HCT116 (cell line): Measurements from ENCODE around the gene TSPO. TPM values are rescaled to one million over a fixed set of nuclear protein-coding genes. Genes with fewer than 3 reads are reported as not detected.

Experiments
- ATAC-seq: fragments of 200-7000 bp; cut with Tn5 transposase; 2 replicates; pipeline ENCODE4 v1.9.1; 2020; ENCODE audit warnings: mild to moderate bottlenecking, moderate library complexity
- BruUV-seq: library from RNA; stranded (reverse); fragments of 400-500 nt; replicated peaks from 2 replicates; lab custom pipeline; 2021; lab: Mats Ljungman, UMichigan
- CTCF ChIA-PET: fragments of 300-600 bp; sonication (Branson Sonifier 250); formaldehyde crosslinking; loops from one replicate; lab custom pipeline; 2021; ENCODE audit warnings: antibody characterized with exemption; lab: Charles Lee
- POLR2A ChIA-PET: fragments of 300-600, 350-600 bp; sonication (Branson Sonifier 250); formaldehyde crosslinking; loops from one replicate; lab custom pipeline; 2021; ENCODE audit warnings: antibody characterized with exemption; lab: Charles Lee
- RAD21 ChIA-PET, 2 experiments: fragments of 300-600 bp; sonication (Branson Sonifier 250); formaldehyde crosslinking; loops; one replicate each; lab custom pipeline; 2023; ENCODE audit warnings: low total read pairs in 2 of 2; ENCODE audit not compliant: uncharacterized antibody in 2 of 2, unreplicated experiment in 2 of 2, low non-redundant PET in 1 of 2; lab: Charles Lee
- DNase-seq: peaks from one replicate; pipeline ENCODE4 v3.0.0-alpha.2; 2010; ENCODE audit warnings: low read depth, low spot score
- H2AFZ ChIP-seq: fragments of 200-600 bp; shearing (Covaris generic), sonication (generic); 2 replicates; pipeline ENCODE4 v1.6.1; 2017; ENCODE audit warnings: low read depth, mixed run types, mixed read lengths, antibody characterized with exemption, low read length; ENCODE audit not compliant: poor library complexity, severe bottlenecking
- H3K27ac ChIP-seq: 2 replicates; pipeline ENCODE4 v1.5.1; 2012; ENCODE audit warnings: low read depth, low read length
- H3K27me3 ChIP-seq: fragments of 200-600 bp; sonication (generic); 2 replicates; pipeline ENCODE4 v1.6.1; 2016; ENCODE audit warnings: mixed run types, low read length, mixed read lengths; ENCODE audit not compliant: insufficient read depth
- H3K36me3 ChIP-seq, 2 experiments: fragments of 200-500 bp in 1 of 2; fragments of 200-600 bp in 1 of 2; sonication (Bioruptor generic) in 1 of 2; sonication (generic) in 1 of 2; 2 replicates each; pipeline versions ENCODE4 v1.5.1 to v1.6.1; 2014 to 2016; ENCODE audit warnings: low read length in 2 of 2, inconsistent platforms in 1 of 2, mixed read lengths in 1 of 2, mixed run types in 1 of 2; ENCODE audit not compliant: insufficient read depth in 2 of 2, control insufficient read depth in 1 of 2
- H3K4me1 ChIP-seq, 2 experiments: fragments of 200-600 bp in 1 of 2; sonication (generic) in 1 of 2; 2 replicates each; pipeline versions ENCODE4 v1.5.1 to v1.6.1; 2012 to 2017; ENCODE audit warnings: low read length in 2 of 2, inconsistent platforms in 1 of 2, mild to moderate bottlenecking in 1 of 2, mixed read lengths in 1 of 2, mixed run types in 1 of 2, moderate library complexity in 1 of 2; ENCODE audit not compliant: insufficient read depth in 2 of 2, control insufficient read depth in 1 of 2
- H3K4me2 ChIP-seq: fragments of 200-600 bp; sonication (generic); 2 replicates; pipeline ENCODE4 v1.6.1; 2017; ENCODE audit warnings: mixed run types, low read length, mixed read lengths
- H3K4me3 ChIP-seq, 2 experiments: fragments of 200-600 bp in 1 of 2; sonication (generic) in 1 of 2; replicated peaks in 1 of 2; 2 replicates each; pipeline ENCODE4 v1.5.1; 2011 to 2016; ENCODE audit warnings: low read length in 2 of 2, control low read depth in 1 of 2, low read depth in 1 of 2, mild to moderate bottlenecking in 1 of 2, mixed read lengths in 1 of 2, mixed run types in 1 of 2
- H3K79me2 ChIP-seq: fragments of 200-600 bp; sonication (generic); 2 replicates; pipeline ENCODE4 v1.6.1; 2017; ENCODE audit warnings: mild to moderate bottlenecking, mixed run types, low read length, moderate library complexity, mixed read lengths; ENCODE audit not compliant: insufficient read depth
- H3K9ac ChIP-seq: fragments of 200-600 bp; sonication (generic); 2 replicates; pipeline ENCODE4 v1.6.1; 2016; ENCODE audit warnings: low read length, mixed read lengths
- H3K9me2 ChIP-seq: fragments of 200-600 bp; sonication (generic), shearing (Covaris generic); 2 replicates; pipeline ENCODE4 v1.6.1; 2017; ENCODE audit warnings: mixed run types, mild to moderate bottlenecking, moderate library complexity; ENCODE audit not compliant: insufficient read depth
- H3K9me3 ChIP-seq, 2 experiments: fragments of 200-500 bp in 1 of 2; fragments of 200-600 bp in 1 of 2; sonication (Bioruptor generic) in 1 of 2; sonication (generic) in 1 of 2; 2 replicates each; pipeline ENCODE4 v1.6.1; 2014 to 2017; ENCODE audit warnings: low read length in 2 of 2, mixed read lengths in 2 of 2, inconsistent platforms in 1 of 2, low read depth in 1 of 2, mild to moderate bottlenecking in 1 of 2, mixed run types in 1 of 2, moderate library complexity in 1 of 2; ENCODE audit not compliant: control insufficient read depth in 1 of 2, insufficient read depth in 1 of 2
- H4K20me1 ChIP-seq: fragments of 200-600 bp; sonication (generic), shearing (Covaris generic); 2 replicates; pipeline ENCODE4 v1.6.1; 2017; ENCODE audit warnings: mixed run types, mild to moderate bottlenecking, moderate library complexity; ENCODE audit not compliant: insufficient read depth
- EGR1 ChIP-seq: IDR thresholded peaks from 2 replicates; pipeline ENCODE4 v1.6.1; 2012; ENCODE audit warnings: low read depth
- EZH2 ChIP-seq: fragments of 200-600 bp; sonication (generic); IDR thresholded peaks from 2 replicates; pipeline ENCODE4 v1.6.1; 2017; ENCODE audit warnings: antibody characterized with exemption, mixed run types
- JUND ChIP-seq: IDR thresholded peaks from 2 replicates; pipeline ENCODE4 v1.6.1; 2012
- MAX ChIP-seq: IDR thresholded peaks from 2 replicates; pipeline ENCODE4 v1.6.1; 2012
- POLR2A ChIP-seq: IDR thresholded peaks from 2 replicates; pipeline ENCODE4 v1.7.0; 2011; ENCODE audit warnings: borderline replicate concordance; ENCODE audit not compliant: insufficient read depth, insufficient read length; ENCODE audit errors: extremely low read depth
- POLR2AphosphoS5 ChIP-seq: IDR thresholded peaks from 2 replicates; pipeline ENCODE4 v1.6.1; 2011; ENCODE audit warnings: mild to moderate bottlenecking, low read depth, low read length, moderate library complexity
- REST ChIP-seq: IDR thresholded peaks from 2 replicates; pipeline ENCODE4 v1.6.1; 2012; ENCODE audit warnings: low read depth
- TCF7L2 ChIP-seq: IDR thresholded peaks from 2 replicates; pipeline ENCODE4 v1.7.0; 2011; ENCODE audit warnings: borderline replicate concordance, inconsistent platforms; ENCODE audit not compliant: insufficient read depth, insufficient read length; ENCODE audit errors: extremely low read depth
- intact Hi-C: fragments of 100-400 bp; cut with micrococcal nuclease; formaldehyde crosslinking; loops from 2 replicates; pipeline ENCODE4 v1.10.0; 2022
- total RNA-seq: library from RNA; stranded (reverse); gene quantifications from one replicate; pipeline ENCODE4 v1.2.1, GENCODE V29; 2021; ENCODE audit not compliant: unreplicated experiment

Gene TSPO
- total RNA-seq, 1 experiment from 2014 or later: 192 TPM

- Histone ChIP-seq H3K79me2 (no peaks in the 10 kb centered on the region), H2AFZ (no peak overlapping the region), H4K20me1 (no peaks in the 10 kb centered on the region), H3K27me3 (no peaks in the 10 kb centered on the region), H3K4me3 (no peak overlapping the region), H3K4me1 (peaks cover 12 to 22% of the 10 kb centered on the region in 2 experiments), H3K4me2 (no peak overlapping the region), H3K9ac (no peak overlapping the region), H3K36me3 (no peaks in the 10 kb centered on the region), H3K27ac (no peak overlapping the region), H3K9me3 (no peaks in the 10 kb centered on the region), H3K9me2 (no peaks in the 10 kb centered on the region)
- ATAC-seq (no peak), DNase-seq (no peak)
- POLR2A ChIA-PET: no interaction called here
- RAD21 ChIA-PET: no interaction called here
- TF ChIP-seq JUND (no peak), EGR1 (no peak), REST (no peak), EZH2 (no peak)
- BruUV-seq: no TSS peak
- CTCF ChIA-PET: no interaction called here
- intact Hi-C loops: no loop called here
Measured at GRCh38 chr22:43199541-43199940, 48.2 kb downstream of the TSPO start.

GRCh38 chr22:43200031-43200430 lies 48.7 kb downstream of the TSPO start:
- Histone ChIP-seq H3K9ac (no peak overlapping the region), H3K27me3 (no peaks in the 10 kb centered on the region), H3K9me2 (no peaks in the 10 kb centered on the region), H3K9me3 (no peaks in the 10 kb centered on the region), H3K4me1 (peaks cover 12 to 22% of the 10 kb centered on the region in 2 experiments), H3K4me2 (no peak overlapping the region), H2AFZ (no peak overlapping the region), H3K4me3 (no peak overlapping the region), H3K36me3 (no peaks in the 10 kb centered on the region), H3K79me2 (no peaks in the 10 kb centered on the region), H4K20me1 (no peaks in the 10 kb centered on the region), H3K27ac (no peak overlapping the region)
- ATAC-seq: no peak
- BruUV-seq: no TSS peak
- ChIA-PET RAD21 (no interaction called here), CTCF (no interaction called here), POLR2A (no interaction called here)
- no peak for DNase-seq
- intact Hi-C loops: no loop called here
- TF ChIP-seq POLR2A (no peak), TCF7L2 (no peak), MAX (no peak), POLR2AphosphoS5 (no peak)
